ENCODE results near the gene APRT.

The APRT gene, protein sequence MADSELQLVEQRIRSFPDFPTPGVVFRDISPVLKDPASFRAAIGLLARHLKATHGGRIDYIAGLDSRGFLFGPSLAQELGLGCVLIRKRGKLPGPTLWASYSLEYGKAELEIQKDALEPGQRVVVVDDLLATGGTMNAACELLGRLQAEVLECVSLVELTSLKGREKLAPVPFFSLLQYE

DNA sequence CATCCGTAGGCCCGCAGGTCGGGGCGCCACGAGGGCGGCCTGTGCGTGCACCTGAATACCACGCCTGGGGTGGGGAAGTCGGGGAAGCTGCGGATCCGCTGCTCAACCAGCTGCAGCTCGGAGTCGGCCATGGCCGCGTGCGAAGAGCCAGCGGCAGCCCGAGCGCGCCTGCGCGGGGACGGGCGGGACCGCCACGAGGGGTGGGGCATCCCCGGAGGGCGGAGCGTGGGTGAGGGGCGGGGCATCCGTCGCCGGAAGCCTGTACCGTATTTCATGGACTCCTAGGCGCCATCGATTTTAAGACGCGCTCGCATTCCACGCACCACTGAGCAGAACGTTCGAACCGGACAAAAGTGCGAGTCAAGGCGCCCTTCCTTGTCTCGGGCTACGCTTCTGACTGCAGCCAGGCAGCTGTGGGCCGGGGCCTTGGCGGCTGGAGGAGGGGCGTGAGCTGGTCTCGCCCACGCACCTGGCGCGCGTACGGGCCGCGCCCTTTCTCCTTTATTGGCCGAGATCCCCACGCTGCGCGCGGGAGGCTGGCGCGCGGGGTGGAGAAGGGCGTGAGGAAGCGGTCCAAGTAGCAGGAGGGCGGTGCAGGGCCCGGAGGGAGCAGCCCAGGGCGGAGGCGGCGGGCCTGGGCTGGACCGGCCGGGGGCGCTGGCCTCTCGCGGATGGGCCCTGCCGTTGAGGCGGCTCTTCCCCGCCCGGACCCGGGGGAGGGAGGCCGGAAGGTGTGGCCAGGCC is at the start of gene APRT:
APRT (minus strand) TSS at position 160 of the 744 bp plus-strand sequence; CDS start at position 131, 29 bp downstream.
- H3K4me1 Mint-ChIP-seq (ENCODE audit: low read depth), result peaks cover 51% of the 10 kb centered on the region
- H3K9me3 Mint-ChIP-seq, result no peaks in the 10 kb centered on the region
- H3K4me3 Mint-ChIP-seq, result peak within 1 kb of the TSS; percentile 80
- H3K27ac Mint-ChIP-seq, result peak within 1 kb of the TSS; percentile 88
- intact Hi-C loops (cut with micrococcal nuclease), result loop anchor here (2.0 to 5.0 kb wide), 4 partner anchors 45 to 405 kb away; partner anchors contain the start of genes GALNS, TRAPPC2L and ZNF778
- H3K36me3 Mint-ChIP-seq (ENCODE audit: low read depth), result peaks cover 56% of the 10 kb centered on the region
- no peaks in the 10 kb centered on the region for H3K27me3 Mint-ChIP-seq

DNA sequence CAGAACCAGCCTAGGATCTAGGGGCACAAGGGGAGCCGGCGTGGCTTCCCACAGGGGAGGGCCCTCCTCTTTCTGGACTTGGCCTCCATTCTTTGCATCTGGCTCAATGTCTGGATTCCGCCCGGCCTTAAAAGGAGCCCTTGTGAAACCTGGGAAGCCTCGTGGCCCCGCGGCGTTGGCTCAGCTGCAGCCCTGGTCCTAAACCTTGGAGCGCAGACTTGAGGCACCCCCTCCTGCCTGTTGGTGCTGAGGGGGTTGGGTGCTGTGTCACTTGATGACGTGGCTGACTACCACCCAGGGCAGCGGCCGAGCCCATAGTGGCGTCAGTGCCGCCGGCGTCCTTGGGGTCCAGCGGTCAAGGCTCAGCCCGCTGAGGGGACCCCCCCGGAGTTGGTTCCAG is 49.6 kb upstream of the APRT start:
- Mint-ChIP-seq H3K36me3 (ENCODE audit: low read depth) (peaks cover 56% of the 10 kb centered on the region), H3K4me1 (ENCODE audit: low read depth) (peaks cover 24% of the 10 kb centered on the region), H3K27me3 (no peaks in the 10 kb centered on the region), H3K9me3 (no peaks in the 10 kb centered on the region), H3K27ac (no peak overlapping the region), H3K4me3 (no peak overlapping the region)
- intact Hi-C loops (cut with micrococcal nuclease), result no loop called here

DNA sequence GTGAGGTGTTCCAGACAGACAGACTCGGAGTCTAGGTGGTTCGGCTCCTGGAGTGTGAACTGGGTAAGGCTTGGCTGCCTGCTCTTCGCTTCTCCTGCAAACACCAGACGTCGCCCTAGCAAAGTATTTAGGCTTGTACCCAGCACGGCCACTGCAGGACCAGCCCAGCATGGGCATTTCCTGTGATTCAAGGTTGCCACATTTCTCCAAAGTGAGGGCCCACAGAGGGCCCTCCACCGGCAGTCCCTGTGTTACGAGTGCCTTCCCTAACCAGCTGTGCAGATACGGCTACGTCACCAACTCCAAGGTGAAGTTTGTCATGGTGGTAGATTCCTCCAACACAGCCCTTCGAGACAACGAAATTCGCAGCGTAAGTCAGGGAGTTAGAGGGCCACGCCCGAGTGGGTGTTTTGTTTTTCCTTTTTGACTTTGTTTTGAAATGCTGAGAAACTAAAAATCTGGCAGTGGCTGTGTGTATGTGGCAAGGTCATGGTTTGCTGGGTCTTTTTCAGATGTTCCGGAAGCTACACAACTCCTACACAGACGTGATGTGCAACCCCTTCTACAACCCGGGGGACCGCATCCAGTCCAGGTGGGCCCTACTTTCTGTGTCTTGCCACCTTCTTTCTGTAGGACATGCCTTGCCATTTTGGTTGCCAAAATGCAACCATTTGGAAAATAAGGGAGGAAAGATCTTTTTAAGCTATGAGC is 47.8 kb upstream of the APRT start:
- Mint-ChIP-seq H3K27me3 (no peaks in the 10 kb centered on the region), H3K4me3 (no peak overlapping the region), H3K4me1 (ENCODE audit: low read depth) (peaks cover 41% of the 10 kb centered on the region), H3K27ac (no peak overlapping the region), H3K9me3 (no peaks in the 10 kb centered on the region), H3K36me3 (ENCODE audit: low read depth) (peaks cover 62% of the 10 kb centered on the region)
- intact Hi-C loops (cut with micrococcal nuclease), result no loop called here

DNA sequence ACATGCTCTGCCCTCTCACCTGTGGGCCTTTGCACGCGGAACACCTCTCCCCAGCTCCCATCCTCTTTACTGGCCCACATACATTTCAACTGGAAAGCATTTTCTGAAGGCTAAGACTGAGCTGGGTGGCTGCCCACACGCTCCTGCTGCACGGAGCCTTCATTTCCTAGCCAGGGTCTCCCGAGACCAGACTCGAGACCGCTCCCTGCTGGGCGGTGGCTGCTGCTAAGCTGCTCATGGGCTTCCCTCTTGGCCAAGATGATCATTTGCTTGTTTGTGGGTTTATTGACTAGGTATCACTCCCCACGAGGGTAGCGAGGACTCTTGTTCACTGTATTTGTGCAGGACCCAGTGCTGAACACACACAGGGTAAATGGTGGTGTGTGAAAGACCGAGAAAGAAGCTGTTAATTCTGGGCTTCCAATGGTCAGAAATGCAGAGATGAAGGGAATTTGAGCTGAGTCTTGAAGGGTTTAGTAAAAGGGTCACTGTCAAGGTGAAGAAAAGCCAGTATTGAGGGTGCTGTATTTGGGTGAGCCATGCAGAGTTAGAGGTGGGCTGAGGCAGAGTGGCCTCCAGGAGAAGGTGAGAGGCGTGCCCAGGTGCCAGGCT is 46.1 kb upstream of the APRT start:
- H3K4me1 Mint-ChIP-seq (ENCODE audit: low read depth), result peaks cover 55% of the 10 kb centered on the region
- H3K27me3 Mint-ChIP-seq, result no peaks in the 10 kb centered on the region
- H3K4me3 Mint-ChIP-seq, result peak overlapping the region; percentile 90
- intact Hi-C loops (cut with micrococcal nuclease), result loop anchor here (2.0 kb wide), 3 partner anchors 45 to 359 kb away; partner anchors contain the start of genes PIEZO1 and ZNF778
- no peaks in the 10 kb centered on the region for H3K9me3 Mint-ChIP-seq
- H3K36me3 Mint-ChIP-seq (ENCODE audit: low read depth), result peaks cover 58% of the 10 kb centered on the region
- H3K27ac Mint-ChIP-seq, result peak overlapping the region; percentile 83

DNA sequence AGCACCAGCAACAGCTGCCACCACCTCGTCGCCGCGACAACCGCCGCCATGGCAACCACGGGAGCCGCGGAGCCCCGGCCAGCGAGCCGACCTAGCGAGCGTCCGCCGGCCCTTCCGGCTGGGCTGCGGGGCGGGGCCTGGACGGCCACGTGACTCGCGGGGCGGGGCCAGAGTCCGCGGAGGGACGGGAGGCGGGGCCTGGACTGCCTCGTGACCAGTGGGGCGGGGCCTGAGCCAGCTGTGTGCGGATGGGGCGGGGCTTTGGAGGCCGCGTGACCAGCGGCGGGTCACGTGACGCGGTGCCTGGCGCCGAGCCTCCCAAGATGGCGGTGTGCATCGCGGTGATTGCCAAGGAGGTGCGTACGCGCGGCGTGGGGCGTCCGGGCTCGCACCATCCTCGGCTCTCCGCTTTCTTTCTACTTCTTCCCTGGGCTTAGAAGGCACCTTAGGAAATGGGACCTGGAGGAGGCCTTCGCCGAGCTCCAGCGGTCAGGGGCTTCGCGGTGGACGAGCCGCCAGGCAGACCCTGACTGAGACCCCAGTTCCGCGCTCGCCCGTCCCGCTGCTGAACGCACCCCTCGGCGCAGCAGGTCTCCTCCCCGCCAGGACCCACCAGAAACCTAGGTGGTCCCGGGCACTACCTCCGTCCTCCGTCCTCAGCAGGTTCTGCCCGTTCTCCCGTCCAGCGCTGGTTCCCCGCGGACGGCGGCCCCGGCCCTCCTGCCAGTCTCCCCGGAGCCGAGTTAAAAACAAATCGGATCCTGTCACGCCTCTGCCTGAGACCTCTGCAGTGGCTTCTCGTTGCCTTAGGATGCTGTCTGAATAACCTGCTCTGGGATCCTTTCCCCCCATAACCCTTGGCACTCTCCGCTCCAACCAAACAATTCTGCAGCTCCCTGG is 45.4 kb upstream of the APRT start, which contains the start of the genes GALNS and TRAPPC2L:
GALNS (minus strand) TSS at position 120 of the 900 bp plus-strand sequence; CDS start at position 50, 70 bp downstream.
TRAPPC2L (plus strand) TSS at position 300 of the 900 bp plus-strand sequence; CDS start at position 324, 24 bp downstream.
- Mint-ChIP-seq H3K27me3 (no peaks in the 10 kb centered on the region), H3K27ac (peak within 1 kb of the TSS; percentile 83), H3K36me3 (ENCODE audit: low read depth) (peaks cover 57% of the 10 kb centered on the region), H3K4me1 (ENCODE audit: low read depth) (peaks cover 62% of the 10 kb centered on the region), H3K9me3 (no peaks in the 10 kb centered on the region), H3K4me3 (peak within 1 kb of the TSS; percentile 90)
- intact Hi-C loops (cut with micrococcal nuclease), result loop anchor here (2.0 kb wide), 3 partner anchors 44 to 360 kb away; partner anchors contain the start of genes PIEZO1 and ZNF778

DNA sequence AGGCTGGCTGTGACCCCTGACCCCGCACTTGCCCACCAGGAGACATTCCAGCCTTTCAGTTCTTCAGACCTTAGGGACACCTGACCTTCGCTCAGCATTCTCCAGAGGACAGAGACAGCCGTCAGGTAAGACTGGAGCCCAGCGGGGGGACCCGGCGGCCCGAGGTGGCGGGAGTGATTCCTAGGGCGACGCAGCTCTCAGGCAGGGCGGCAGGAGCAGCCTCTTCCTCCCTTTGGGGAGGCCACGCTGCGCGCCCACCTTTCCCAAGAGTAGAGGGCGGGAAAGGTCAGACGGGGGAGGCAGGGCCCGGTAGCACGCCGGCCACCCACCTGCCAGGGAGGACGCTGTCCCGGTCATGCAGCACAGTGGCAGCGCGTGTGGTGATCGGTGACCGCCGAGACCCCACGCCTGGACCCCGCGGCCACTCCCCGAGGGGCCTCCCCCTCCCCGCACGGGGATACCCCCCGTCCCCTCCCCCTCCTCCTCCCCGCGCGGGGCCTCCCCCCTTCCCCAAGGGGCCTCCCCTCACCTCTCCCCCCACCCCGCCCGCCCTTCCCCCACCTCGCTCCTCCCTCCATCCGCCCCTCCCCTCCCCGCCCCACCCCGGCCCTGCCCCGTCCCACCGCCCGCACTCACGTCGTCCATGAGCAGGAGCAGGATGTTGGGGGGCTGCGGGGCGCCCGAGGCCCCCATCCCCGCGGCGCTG is 44.5 kb upstream of the APRT start:
- H3K27ac Mint-ChIP-seq, result peak overlapping the region; percentile 83

DNA sequence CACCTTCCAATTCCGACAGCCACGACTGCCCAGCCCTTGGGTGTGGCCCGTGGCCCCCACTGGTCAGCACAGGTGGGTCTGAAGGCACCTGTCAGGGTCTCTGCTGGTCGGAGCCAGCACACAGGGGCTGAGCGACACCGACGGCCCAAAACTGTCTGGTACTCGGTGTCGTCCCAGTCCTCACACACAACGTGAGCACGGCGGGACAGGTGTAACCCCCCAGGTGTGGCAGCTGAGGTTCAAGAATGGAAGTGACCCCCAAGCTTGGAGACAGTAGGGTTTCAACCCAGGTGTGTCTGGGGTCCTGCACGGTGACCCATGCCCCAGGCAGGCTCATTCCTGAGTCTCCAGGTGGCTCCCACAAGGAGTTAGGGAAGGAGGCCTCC is 44.0 kb upstream of the APRT start:
- peak overlapping the region; percentile 75 for H3K4me3 Mint-ChIP-seq
- peaks cover 57% of the 10 kb centered on the region for H3K36me3 Mint-ChIP-seq (ENCODE audit: low read depth)

More for the DNA sequence above, 44.5 kb upstream of the APRT start:
- peaks cover 68% of the 10 kb centered on the region for H3K4me1 Mint-ChIP-seq (ENCODE audit: low read depth)
- H3K36me3 Mint-ChIP-seq (ENCODE audit: low read depth), result peaks cover 57% of the 10 kb centered on the region
- intact Hi-C loops (cut with micrococcal nuclease), result loop anchor here (2.0 kb wide), 3 partner anchors 43 to 361 kb away; partner anchors contain the start of genes PIEZO1 and ZNF778
- peak overlapping the region; percentile 90 for H3K4me3 Mint-ChIP-seq
- no peaks in the 10 kb centered on the region for H3K9me3 Mint-ChIP-seq
- no peaks in the 10 kb centered on the region for H3K27me3 Mint-ChIP-seq

DNA sequence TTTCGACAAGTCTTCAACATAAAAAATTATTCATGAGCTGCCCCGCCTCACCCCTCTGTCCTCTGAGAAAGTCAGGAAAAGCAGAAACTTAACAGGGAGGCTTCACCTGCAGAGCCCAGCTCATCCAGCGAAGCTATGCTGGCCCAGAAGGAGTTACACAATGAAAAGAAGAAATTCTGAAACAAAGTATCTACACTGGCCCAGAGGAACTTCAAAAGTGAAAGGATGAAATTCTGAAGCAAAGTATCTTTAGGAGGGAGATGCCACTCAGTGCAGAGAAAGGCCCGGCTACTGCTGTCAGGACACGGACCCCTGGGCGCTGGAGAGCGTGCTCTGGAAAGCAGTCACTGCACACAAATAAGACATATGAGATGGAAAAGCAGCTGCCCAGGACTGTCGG is 43.4 kb upstream of the APRT start:
- peak overlapping the region; percentile 69 for H3K27ac Mint-ChIP-seq
- H3K27me3 Mint-ChIP-seq, result no peaks in the 10 kb centered on the region
- intact Hi-C loops (cut with micrococcal nuclease), result no loop called here

More for the DNA sequence above, 44.0 kb upstream of the APRT start:
- Mint-ChIP-seq H3K27ac (peak overlapping the region; percentile 69), H3K4me1 (ENCODE audit: low read depth) (peaks cover 70% of the 10 kb centered on the region), H3K9me3 (no peaks in the 10 kb centered on the region), H3K27me3 (no peaks in the 10 kb centered on the region)
- intact Hi-C loops (cut with micrococcal nuclease), result loop anchor here (2.0 kb wide), 3 partner anchors 43 to 361 kb away; partner anchors contain the start of genes PIEZO1 and ZNF778

DNA sequence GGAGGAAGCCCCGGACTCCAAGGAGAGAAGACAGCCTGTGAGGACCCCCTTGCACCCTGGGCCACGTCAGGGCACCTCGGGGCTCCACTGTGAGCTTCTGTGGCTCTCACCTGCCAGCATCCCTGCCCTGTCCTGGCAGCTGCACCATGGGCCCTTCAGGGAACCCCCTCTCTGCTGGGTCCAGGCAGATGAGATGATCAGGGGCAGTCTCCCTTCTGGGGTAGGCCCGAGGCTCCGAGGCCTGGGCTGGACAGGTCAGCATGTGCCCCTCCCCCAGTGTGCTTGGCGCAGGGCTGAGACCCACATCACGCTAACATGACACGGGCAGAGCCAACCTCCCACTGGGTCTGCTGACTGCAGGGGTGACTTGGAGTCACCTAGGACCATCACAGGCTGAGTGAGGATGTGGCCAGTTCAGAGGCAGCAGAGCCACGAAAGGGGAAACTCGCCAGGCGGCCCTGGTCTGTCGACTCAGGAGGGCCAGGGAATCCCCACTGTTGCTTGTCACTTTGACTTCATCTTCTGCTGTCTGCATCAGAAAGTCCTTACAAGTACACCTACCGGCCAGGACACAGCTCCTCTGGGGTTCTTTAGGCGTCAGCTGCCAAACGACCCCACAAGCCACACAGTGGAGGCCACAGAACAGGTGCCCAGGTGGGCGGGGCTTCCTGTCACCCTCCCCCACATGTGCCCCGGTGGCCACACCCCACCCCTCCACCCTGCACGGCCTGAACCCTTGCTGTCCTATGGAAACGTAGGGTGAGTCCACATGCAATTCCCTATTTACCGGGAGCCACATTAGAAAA is 42.8 kb upstream of the APRT start:
- H3K27me3 Mint-ChIP-seq, result no peaks in the 10 kb centered on the region
- H3K4me1 Mint-ChIP-seq (ENCODE audit: low read depth), result peaks cover 66% of the 10 kb centered on the region
- peak overlapping the region; percentile 32 for H3K4me3 Mint-ChIP-seq
- H3K27ac Mint-ChIP-seq, result peak overlapping the region; percentile 69
- intact Hi-C loops (cut with micrococcal nuclease), result no loop called here
- H3K9me3 Mint-ChIP-seq, result no peaks in the 10 kb centered on the region
- H3K36me3 Mint-ChIP-seq (ENCODE audit: low read depth), result peaks cover 57% of the 10 kb centered on the region

More for the DNA sequence above, 43.4 kb upstream of the APRT start:
- H3K36me3 Mint-ChIP-seq (ENCODE audit: low read depth), result peaks cover 57% of the 10 kb centered on the region
- H3K4me3 Mint-ChIP-seq, result peak overlapping the region; percentile 72
- H3K9me3 Mint-ChIP-seq, result no peaks in the 10 kb centered on the region
- H3K4me1 Mint-ChIP-seq (ENCODE audit: low read depth), result peaks cover 70% of the 10 kb centered on the region

DNA sequence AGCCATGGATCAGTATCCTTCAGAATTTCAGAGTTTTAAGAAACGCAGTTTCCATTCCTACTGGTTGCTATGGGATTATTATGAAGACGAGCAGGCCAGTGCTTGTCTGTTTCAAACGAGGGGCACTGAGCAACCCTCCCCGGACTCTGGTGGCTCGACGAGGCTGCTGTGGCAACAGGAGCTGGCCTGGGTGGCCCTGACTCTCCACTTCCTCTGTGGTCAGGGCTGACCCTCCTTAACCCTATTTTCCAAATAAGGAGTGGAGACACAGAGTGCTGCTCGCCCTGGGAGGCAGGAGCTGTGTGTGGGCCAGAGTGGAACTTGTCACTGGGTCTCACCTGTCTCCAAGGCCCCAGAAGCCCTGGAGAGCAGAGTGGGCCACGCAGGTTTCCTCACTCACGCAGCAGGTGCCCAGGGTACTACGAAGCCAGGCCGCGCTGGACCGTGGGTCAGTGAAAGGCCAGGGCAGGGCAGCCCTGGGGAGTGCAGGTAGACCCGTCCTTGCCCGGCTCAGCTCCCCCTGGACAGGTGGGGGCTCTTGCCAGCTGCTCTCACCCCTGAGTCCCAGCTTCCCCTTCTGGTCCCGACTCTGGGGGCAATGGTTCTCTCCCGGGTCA is 41.7 kb upstream of the APRT start:
- H3K4me1 Mint-ChIP-seq (ENCODE audit: low read depth), result peaks cover 56% of the 10 kb centered on the region
- peaks cover 58% of the 10 kb centered on the region for H3K36me3 Mint-ChIP-seq (ENCODE audit: low read depth)
- H3K4me3 Mint-ChIP-seq, result peak overlapping the region; percentile 2
- intact Hi-C loops (cut with micrococcal nuclease), result no loop called here
- H3K9me3 Mint-ChIP-seq, result no peaks in the 10 kb centered on the region
- no peaks in the 10 kb centered on the region for H3K27me3 Mint-ChIP-seq
- peak overlapping the region; percentile 69 for H3K27ac Mint-ChIP-seq

DNA sequence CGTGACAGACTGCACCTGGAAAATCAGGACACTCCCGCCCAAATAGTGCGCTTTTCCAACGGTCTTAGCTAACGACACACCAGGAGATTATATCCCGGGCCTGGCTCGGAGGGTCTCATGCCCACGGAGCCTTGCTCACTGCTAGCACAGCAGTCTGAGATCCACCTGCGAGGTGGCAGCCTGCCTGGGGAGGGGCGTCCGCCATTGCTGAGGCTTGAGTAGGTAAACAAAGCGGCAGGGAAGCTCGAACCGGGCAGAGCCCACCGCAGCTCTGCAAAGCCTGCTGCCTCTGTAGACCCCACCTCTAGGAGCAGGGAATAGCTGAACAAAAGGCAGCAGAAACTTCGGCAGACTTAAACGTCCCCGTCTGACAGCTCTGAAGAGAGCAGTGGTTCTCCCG is 39.9 kb upstream of the APRT start:
- intact Hi-C loops (cut with micrococcal nuclease), result no loop called here
- H3K4me1 Mint-ChIP-seq (ENCODE audit: low read depth), result peaks cover 45% of the 10 kb centered on the region
- H3K4me3 Mint-ChIP-seq, result no peak overlapping the region
- H3K27ac Mint-ChIP-seq, result no peak overlapping the region
- no peaks in the 10 kb centered on the region for H3K27me3 Mint-ChIP-seq
- H3K9me3 Mint-ChIP-seq, result no peaks in the 10 kb centered on the region
- peaks cover 67% of the 10 kb centered on the region for H3K36me3 Mint-ChIP-seq (ENCODE audit: low read depth)
